BJ (cell line): Measurements from ENCODE around the gene IDNK. TPM values are rescaled to one million over a fixed set of nuclear protein-coding genes. Genes with fewer than 3 reads are reported as not detected.

Experiments used
- CTCF ChIA-PET: fragments of 350-600 bp; formaldehyde crosslinking; extraction: SDS; loops from one replicate; lab custom pipeline; 2021; ENCODE audit warnings: antibody characterized with exemption, inconsistent platforms; lab: Yijun Ruan, JAX
- POLR2A ChIA-PET: fragments of 300-600 bp; sonication (Branson Sonifier 250); formaldehyde crosslinking; extraction: SDS; loops from one replicate; lab custom pipeline; 2021; ENCODE audit warnings: antibody characterized with exemption; lab: Charles Lee
- DNase-seq: peaks from one replicate; pipeline ENCODE4 v3.0.0-alpha.2; 2011; ENCODE audit warnings: low read depth
- H3K27me3 ChIP-seq: 2 replicates; pipeline ENCODE4 v1.6.0; 2011; ENCODE audit warnings: low read length; ENCODE audit not compliant: control insufficient read depth, insufficient read depth
- H3K36me3 ChIP-seq: 2 replicates; pipeline ENCODE4 v1.5.1; 2011; ENCODE audit warnings: low read length; ENCODE audit not compliant: control insufficient read depth, insufficient read depth
- H3K4me3 ChIP-seq: 2 replicates; pipeline ENCODE4 v1.5.1; 2011; ENCODE audit warnings: low read depth, mild to moderate bottlenecking, control low read depth, low read length
- CTCF ChIP-seq: IDR thresholded peaks from 2 replicates; pipeline ENCODE4 v1.5.1; 2011; ENCODE audit warnings: low read depth, mild to moderate bottlenecking, control low read depth, inconsistent platforms, low read length, moderate library complexity; ENCODE audit not compliant: insufficient read depth
- polyA plus RNA-seq: library from polyadenylated mRNA; depleted of rRNA; stranded (reverse); fragments of >200 nt; gene quantifications from 2 replicates; pipeline ENCODE4 v1.2.3, GENCODE V29; 2011

IDNK gene
- polyA plus RNA-seq, 1 experiment, result 2.7 TPM

GRCh38 chr9:83633255-83633654 is 10.3 kb downstream of the IDNK start:
- CTCF ChIA-PET, result no interaction called here
- Histone ChIP-seq H3K27me3 (no peaks in the 10 kb centered on the region), H3K36me3 (peaks cover 1% of the 10 kb centered on the region; the same call in 1 of the 2 replicates), H3K4me3 (no peak overlapping the region)
- TF ChIP-seq CTCF, result no peak
- POLR2A ChIA-PET, result no interaction called here
- DNase-seq, result no peak

GRCh38 chr9:83633676-83634075 is 10.7 kb downstream of the IDNK start:
- no peak for DNase-seq
- CTCF ChIA-PET, result no interaction called here
- no peak for TF ChIP-seq CTCF

GRCh38 chr9:83636813-83637212 is 13.9 kb downstream of the IDNK start:
- CTCF ChIA-PET, result interaction anchor here (1.3 to 6.4 kb wide), 3 partner anchors 10 to 12 kb away, joined by 3 to 40 read pairs (median 4); no protein-coding TSS in a partner anchor
- POLR2A ChIA-PET, result no interaction called here
- no peak for DNase-seq
- Histone ChIP-seq H3K4me3 (no peak overlapping the region), H3K27me3 (no peaks in the 10 kb centered on the region), H3K36me3 (0 out of 2 replicates have a peak, but pooled peaks cover 1% of the 10 kb centered on the region)
- TF ChIP-seq CTCF, result no peak

More at GRCh38 chr9:83633676-83634075, 10.7 kb downstream of the IDNK start:
- H3K4me3 ChIP-seq, result no peak overlapping the region
- peaks cover 1% of the 10 kb centered on the region; the same call in 1 of the 2 replicates for H3K36me3 ChIP-seq
- H3K27me3 ChIP-seq, result no peaks in the 10 kb centered on the region
- POLR2A ChIA-PET, result no interaction called here

DNA sequence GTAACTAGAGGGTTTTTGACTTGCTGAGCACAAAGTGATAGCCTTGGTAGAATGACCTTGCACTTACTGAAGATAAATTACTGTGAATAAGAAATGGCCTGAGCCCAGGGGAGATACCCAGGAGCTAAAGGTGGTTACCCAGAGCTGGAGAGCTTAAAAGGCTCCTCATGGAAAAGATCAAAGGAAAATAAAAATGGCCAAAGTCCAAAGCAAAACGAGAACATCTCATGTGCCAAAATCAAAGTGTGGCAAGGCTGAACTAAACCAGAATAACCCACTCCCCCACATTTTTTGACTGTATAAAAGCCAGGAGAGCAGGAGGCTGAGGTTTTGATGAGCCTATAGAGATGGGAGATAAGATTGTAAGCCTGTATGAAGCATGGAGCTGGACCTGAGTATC is 14.4 kb downstream of the IDNK start:
- DNase-seq, result no peak
- ChIA-PET POLR2A (no interaction called here), CTCF (interaction anchor here (1.4 to 6.4 kb wide), 2 partner anchors 10 to 11 kb away, joined by 4 to 40 read pairs; no protein-coding TSS in a partner anchor)
- no peak overlapping the region for H3K4me3 ChIP-seq
- TF ChIP-seq CTCF, result no peak
- H3K27me3 ChIP-seq, result no peaks in the 10 kb centered on the region
- 0 out of 2 replicates have a peak, but pooled peaks cover 1% of the 10 kb centered on the region for H3K36me3 ChIP-seq

- ChIA-PET POLR2A (no interaction called here), CTCF (interaction anchor here (6.4 kb wide), 1 partner anchor 10 kb away, joined by 40 read pairs; no protein-coding TSS in a partner anchor)
- Histone ChIP-seq H3K4me3 (no peak overlapping the region), H3K36me3 (0 out of 2 replicates have a peak, but pooled peaks cover 1% of the 10 kb centered on the region), H3K27me3 (no peaks in the 10 kb centered on the region)
- TF ChIP-seq CTCF, result no peak
- DNase-seq, result no peak
Measured at GRCh38 chr9:83639266-83639665, 16.3 kb downstream of the IDNK start.
